ENCODE measurements around the gene GPM6B.

GPM6B gene, protein sequence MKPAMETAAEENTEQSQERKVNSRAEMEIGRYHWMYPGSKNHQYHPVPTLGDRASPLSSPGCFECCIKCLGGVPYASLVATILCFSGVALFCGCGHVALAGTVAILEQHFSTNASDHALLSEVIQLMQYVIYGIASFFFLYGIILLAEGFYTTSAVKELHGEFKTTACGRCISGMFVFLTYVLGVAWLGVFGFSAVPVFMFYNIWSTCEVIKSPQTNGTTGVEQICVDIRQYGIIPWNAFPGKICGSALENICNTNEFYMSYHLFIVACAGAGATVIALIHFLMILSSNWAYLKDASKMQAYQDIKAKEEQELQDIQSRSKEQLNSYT

DNA sequence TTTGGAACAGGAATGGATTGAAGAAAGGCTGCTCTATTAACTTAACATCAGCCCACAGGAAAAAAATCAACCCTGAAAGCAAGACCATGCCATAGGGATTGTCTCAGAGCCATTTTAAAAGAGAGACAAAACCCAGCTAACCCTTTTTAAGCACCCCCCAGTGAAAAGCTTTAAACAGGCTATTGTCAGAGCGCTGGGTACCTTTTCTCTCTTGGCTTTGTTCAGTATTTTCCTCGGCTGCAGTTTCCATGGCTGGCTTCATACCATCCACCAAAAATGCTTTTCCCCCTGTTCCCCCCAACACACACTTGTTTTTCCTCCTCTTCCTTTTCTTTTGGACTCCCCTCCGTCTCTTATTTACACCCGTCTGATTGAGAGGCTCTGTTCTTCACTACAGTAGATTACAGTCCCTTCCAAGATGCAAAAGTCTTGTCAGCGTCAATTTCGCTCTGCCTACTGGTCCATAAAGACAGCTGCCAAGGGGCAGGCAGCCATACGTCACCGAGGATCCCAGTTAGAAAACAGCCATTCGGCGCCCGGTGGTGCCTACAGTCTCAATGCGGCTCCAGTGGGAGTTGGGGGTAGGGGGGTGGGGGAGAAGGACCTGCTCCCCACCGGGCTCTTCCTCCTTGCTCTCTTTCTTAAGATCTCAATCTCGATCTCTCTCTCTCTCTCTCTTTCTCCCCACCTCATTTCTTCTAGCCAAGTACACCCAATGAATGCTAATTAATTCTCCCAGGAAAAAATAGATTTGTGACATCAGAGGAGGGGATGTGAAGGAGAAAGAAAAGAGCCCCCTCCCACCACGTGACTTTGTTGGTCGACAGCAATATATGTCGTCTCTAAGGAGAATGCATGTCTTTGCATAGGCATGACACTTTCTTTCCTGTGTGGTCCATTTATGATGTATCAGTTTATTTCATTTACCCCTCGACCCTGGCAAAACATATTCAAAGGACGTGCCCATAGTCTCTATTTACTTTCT lies at the start of gene GPM6B:
GPM6B (minus strand) TSS at position 451 of the 985 bp plus-strand sequence; CDS start at position 262, 189 bp downstream.
- DNase-seq = no peak

DNA sequence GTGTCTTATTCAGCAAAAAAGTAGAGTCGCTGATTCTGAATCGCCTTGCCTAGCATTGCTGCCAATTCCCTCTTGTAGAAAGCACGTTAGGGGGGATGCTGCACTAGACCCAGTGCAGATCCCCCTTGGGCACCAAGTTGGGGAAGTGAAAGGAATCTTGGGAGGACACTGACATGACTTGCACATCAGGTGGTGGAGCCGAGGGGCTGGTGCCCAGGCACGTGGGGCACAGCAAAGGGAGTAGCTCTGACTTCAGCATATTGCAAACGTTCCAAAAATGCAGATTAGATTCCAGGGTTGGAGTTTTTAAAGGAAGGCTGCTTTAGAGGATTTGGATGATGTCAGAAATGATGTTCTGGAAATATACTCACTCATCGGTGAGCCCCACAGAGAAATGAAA lies 47.4 kb upstream of the GPM6B start:
- DNase-seq = no peak

DNA sequence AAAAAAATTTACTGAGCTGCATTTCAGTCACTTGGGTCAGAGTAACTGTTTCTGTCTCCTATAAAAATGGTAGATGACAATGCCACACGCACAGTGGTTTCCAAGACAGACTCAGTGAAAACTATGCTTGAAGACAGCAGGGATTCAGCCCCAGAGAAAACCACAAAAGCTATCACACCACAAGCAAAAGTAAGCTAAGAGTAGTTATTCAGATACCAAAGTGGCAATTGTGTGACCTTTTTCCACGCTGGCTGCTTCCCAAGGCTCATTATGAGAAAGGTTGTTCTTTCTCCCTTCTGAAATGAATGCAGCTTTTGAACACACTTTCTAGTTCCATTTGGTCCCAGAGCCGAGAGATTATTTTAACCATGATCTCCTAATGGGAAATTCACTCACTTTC lies 46.4 kb upstream of the GPM6B start:
- no peak for DNase-seq

DNA sequence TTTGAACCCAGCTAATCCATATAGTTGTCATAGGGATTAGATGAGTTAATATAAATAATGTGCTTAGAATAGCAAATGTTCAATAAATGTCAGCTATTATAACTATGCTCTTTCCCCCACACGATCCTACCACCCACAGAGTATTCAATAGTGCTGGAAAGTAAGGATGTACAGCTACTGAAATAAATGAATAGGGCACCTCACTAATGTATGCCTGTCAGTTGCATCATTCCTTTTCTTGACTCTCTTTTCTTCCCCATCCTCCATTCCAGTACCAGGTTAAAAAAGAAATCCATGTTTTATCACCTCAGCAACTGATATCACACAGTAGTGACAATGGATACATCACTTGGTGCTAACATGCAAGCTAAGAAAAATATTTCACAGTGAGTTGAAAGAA lies 42.8 kb upstream of the GPM6B start:
- DNase-seq = no peak

DNA sequence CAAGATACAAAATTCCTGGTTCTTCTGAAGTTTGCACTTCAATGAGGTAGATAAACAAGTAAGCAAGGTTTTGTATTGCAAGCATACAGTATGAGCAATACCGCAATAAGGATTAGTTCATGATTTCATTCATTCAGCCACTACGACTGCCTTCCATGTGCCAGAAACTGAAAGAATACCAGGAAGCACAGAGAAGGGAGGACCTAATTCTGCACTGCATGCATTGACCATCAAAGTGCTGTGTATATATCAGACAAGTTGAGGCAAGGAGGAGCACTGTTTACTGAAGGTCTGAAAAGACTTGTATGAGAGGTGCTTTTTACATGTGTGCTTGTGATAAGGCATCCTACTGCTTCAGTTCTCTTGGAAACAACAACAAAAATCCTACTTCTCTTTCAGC lies 40.9 kb upstream of the GPM6B start:
- no peak for DNase-seq

DNA sequence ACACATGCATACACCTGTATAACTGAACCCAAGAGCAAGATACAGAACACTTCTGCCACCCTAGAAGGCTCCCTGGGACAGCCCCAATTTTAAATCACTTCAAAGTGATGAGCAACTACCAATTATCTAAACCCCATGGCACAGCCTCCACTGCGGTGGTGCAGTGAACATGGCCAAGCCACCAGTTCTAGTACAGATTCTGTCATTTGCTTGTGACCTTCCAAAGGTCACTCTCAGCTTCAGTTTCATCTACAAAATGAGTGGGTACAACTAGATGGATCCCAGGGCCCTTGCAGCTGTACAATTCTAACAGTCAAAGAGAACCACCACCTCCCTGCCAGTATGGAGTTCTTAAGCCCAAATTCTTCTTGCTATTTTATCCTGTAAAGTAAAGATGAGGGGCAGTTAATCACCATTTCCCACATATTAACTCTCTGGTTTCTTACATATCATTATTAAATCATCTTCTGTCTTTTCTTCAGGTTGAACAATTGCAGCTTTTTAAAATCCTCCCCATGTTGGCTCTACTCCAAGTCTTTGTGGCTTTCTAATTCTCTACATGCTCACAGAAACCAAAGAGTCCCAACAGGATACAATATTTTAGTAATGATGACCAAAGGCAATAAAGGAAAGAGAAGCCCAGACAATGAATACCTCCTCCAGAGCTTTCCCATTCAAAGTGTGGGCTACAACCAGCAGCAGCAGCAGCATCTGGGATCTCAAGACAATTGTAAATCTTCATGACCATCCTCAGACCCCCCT lies 39.0 kb upstream of the GPM6B start:
- no peak for DNase-seq

DNA sequence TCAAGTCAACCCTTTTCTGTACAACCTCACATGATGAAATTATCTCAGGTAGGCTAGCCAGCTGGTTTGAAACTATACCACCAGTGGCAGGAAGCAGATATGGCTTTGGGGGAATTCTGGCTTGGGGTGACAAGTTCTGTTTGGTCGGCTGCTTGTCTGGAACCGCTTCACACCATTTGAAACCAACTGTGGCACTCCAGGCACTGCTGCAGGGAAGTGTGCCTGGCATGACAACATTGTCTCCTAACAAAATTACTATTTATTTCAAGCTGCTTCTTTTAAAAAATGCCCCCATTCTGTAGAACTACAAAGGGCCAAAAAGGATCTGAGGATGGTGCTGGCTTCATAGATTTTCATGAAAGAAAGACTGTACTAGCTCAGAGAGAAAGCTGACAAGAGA lies 37.1 kb upstream of the GPM6B start:
- DNase-seq = no peak

DNA sequence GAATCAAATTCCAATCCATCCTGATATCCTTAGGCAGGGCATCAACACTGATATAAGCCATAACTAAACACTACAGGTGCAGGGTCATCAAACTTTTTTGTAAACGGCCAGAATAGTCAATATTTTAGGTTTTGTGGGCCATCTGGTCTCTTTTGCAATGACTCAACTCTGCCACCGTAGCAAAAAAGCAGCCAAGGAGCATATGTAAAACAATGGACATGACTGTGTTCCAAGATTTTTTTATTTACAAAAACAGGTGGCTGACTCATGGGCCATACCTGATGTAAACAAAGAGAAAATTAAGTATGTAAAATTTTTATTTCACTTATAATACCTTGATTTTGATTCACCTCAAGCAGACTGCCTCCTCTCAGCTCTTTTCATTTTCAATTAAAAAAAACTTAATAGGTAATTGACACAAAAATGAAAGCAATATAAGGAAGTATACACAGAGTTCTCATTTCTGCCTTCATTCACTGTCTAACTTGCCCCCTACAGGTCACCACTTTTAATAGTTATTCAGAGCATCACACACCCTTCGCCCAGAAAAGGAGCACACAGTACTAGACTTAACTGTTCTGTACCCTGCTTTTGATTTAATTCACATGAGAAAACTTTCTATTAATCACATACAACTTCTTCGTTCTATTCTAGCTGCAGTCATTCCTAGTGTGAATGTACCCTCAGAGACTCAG lies 35.3 kb upstream of the GPM6B start:
- no peak for DNase-seq

DNA sequence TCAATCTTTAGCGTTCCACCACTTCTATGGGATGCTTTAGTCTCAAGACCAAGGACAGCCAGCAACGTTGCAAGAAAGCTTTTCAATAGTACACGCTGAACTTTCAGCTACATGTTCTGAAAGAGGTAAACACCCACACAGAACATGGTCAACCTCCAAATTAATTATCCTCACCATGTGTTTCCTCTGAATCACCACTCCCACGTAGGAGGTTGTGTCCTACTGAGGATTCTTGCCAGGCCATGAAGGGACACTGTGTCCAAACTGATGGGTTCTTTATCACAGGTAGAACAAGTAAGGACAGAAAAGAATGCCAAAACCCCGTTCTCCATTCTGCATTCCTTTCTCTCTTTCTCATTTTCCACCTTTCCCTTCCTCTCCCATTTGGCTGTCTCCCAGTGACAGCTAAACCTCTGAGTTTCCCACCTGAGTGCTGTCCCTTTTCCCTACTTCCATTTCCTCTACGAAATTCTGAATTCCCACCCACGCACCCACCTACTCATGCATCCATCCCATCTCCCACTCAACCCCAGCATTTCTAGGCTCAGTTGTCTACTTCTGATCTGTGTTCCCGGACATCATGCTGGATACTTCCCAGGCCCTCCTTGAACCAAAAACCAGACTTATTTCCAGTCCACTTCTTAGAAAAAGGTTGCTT lies 29.0 kb upstream of the GPM6B start:
- no peak for DNase-seq

DNA sequence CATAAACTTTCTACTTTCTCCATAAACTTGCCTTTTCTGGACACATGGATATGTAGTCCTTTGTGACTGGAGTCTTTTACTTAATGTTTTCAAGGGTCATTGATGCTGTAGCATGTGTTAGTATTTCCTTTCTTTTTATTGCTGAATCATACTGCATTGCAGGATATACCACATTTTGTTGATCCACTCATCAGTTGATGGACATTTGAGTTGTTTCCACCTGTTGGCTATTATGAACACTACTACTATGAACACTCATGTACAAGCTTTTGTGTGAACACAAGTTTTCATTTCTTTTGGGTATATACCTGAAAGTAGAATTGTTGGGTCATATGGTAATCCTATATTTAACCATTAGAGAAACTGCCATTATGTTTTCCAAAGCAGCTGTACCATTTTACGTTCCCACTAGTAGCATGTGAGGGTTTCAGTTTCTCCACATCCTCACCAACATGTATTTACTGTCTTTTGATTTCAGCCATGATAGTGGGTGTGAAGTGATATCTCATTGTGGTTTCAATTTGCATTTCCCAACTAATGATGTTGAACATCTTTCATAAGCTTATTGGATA lies 26.3 kb upstream of the GPM6B start:
- DNase-seq = no peak

DNA sequence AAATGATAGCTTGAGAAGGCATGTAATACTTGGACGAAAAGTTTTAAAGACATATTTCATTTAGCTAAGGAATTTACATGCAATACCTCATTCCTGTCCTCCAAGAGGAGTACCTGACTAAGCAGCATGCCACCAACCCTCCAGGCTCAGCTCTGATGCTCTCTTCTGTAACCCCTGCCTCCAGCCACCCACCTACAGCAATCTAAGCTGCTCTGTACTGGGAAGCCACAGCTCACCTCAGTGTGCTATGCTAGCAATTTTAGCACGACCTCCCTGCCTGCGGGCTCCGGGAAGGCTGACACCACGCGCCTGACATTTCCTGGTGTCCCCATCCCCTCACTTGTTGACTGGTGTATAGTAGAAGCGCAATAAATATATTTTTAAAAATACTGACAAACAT lies 23.2 kb upstream of the GPM6B start:
- DNase-seq = no peak

DNA sequence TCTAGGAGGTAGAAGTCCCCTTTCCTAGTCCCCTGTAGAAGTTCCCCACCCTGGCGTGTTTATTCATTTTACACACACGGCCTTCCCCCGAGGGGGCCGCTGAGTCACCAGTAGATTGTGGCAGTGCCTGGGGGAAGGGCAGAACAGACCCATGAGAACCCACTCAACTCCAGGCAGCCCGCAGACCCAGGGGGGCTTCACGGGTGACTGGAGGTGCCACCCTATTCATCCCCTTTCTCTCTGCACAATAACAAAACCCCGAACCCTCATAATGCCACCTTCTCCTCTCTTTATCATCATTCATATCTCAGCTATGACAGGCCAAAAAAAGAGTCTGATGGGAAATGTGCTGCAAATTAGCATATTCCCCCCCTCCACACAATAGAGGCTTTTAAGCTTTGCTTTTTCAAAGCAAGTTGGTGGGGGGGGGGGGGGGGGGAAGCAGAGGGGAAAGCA lies 20.4 kb upstream of the GPM6B start:
- DNase-seq = no peak

DNA sequence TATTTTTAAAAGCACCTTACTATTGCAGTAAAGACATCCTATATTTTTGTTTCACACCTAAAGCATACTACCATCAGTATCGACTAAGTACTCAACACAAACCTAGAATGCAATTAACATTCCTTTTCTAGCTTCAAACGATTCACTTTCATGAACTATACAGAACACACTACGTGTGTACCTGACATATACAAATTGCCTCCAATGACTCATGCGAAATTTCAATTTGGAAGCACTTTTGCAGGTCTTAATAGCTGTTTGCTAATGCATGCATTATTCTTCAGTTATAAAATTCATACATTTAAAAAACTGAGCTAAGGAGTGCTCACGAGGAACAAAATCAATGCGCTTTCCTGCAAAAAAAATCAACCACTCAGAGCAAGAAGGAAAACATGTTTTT lies 19.7 kb upstream of the GPM6B start:
- no peak for DNase-seq

DNA sequence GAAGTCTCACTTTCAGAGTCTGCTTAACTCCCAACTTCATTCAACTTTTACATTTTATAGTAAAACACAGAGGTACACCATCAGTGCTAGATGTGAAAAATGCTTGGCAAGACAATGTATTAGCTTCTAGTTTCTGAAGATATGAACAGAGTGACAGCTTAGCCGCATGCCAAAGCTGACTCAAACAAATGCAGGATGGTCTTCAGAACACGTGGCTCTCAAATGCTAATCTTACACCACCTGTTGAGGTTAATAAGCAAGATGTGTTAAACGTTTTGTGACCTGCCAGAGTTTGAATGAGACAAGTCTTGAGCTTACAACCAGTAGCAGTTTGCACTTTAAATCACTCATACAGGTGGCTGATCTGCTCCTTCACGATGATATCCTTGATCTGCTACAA lies 18.9 kb upstream of the GPM6B start:
- DNase-seq = no peak

DNA sequence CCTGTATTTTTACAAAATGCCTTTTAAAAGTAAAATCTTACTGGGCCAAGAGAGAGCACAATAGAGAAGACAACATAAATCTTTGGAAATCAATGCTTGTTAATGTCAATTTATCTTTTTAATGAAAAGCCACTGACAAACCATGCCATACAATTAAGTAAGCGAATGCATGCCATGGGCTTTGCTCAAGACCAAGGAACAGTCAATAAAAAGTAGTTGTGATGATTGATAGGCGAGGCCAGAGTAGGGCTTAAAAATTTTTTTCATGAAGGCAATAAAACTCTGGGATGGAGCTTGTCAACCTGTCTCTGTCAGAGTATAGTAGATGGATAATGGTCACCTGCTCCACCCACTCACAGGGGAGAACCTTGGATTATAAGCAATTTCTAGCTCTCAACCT lies 17.5 kb upstream of the GPM6B start:
- DNase-seq = no peak

DNA sequence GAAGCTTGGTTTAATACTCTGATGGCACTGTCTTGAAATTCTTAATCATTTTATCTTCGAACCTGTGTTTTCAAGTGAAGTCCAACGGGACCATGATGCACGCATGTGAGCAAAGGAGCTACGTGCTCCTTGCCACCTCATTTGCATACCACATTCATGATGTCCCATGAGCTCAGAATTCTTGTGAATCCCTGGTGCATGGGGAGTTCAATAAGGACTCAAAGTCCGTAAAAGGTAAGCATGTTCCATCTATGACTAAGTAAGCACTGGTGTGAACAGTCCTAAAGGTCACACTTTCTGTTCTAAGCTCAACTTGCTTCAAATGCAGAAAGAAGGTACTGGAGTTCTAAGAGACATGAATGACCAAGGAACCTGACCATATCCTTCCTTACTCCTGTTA lies 13.1 kb upstream of the GPM6B start:
- DNase-seq = no peak

DNA sequence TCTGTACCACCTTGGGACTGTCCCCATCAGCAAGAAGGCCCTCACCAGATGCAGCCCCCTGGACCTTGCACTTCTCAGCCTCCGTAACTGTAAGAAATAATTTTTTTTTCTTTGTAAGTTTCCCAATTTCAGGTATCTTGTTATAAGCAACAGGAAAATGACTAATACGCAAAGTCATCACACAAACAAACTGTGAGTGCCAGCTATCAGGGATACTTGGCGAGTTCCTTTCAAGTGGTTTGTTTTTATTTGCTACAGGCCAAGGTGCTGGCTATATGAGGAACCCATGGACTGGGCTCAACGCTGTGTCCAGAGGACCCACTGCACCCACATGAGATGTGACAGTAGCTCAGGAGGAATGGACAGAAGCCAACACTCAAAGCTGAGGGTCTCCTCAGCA lies 11.5 kb upstream of the GPM6B start:
- no peak for DNase-seq

DNA sequence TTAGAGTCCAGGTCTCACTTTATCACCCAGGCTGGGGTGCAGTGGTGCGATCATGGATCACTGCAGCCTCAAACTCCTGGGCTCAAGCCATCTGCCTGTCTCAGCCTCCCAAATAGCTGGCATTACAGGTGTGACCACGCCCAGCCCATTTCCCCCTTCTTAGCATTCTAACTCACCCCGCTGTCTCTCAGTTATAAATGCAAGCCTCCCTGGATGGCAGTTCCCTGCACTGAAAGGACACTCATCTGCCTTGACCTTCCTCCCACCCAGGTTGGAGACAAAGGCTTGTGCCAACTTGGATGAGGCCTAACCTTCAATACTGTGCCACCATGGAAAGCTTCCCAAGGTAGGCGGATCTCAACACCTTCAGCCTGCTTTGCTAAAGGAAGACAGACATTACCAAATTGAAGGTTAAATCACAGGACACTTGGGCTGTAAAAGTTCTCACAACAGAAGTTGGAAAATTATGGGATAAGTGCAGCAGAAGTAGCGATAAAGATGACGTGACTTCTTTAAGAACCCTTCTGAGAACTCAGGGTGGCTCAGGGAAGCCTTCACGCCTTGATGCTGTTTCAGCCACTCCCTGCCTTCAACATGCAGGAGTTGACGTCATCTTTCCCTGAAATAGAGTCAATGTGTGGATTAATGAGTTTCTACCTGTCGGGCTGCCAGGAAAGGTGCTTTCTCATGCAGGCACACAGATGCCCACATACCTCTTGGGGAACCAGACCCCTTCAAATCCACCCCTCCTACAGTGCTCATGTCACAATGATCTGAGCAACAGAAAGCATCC lies 10.6 kb upstream of the GPM6B start:
- DNase-seq = no peak

DNA sequence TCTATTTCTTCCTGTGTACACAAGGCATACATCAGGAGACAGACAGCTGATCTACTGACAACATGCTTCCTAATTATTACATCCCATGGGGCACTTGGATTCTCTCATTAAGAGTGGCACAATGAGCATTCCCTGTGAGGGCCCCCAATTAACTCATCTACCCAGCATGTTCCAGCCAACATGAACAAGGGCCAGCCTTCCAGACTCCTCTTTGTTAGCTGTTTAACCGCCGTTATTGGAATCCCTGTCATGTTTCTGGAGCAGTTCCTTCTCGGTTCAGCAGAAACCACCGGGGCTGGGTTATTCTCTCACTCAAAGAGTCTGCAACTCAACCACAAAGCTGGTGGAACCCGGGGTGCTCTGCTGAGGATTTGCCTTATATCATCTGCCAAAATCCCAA lies 9.9 kb upstream of the GPM6B start:
- no peak for DNase-seq

DNA sequence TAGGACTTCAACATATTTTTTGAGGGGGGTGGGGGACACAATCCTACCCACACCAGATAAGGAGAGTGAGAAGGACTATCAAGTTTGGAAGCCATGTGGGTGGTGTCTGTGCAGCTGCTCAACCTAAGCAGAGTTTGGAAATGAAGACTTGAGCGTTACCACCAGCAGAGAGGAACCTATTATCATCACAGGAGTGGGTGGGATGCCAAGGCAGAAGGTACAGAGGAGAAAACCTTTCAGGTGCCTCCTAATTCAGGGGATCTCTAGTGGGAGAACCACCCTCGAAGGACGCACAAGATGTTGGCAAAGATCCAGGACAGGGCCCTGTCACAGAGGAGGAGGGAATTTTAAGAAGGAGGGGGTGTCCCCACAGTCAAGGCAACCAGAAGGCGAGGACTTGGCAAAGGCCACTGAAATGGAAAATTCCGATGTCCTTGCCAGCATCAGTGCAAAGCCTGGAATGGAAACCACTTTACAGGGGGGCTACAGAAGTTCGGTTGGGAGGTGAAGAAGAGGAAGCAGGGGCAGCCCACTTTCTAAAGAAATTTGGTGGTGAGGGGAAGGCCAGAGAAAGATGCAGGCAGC lies 8.4 kb upstream of the GPM6B start:
- no peak for DNase-seq

DNA sequence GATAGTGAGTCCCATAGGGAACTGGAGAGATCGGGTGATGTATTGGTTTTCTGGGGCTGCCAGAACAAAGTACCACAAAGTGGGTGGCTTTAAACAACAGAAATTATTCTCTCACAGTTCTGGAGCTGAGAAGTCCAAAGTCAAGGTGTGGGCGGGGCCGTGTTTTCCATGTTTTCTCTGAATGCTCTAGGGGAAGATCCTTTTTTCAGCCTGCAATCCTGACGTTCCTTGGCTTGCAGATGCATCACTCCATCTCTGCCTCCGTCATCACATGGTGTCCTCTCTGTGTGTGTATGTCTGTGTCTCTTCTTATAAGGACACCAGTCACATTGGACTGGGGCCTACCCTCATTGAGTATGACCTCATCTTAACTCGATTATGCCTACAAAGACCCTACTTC lies 7.9 kb upstream of the GPM6B start:
- DNase-seq = no peak
